CD4-positive, alpha-beta T cell (primary cell): Measurements from ENCODE around the gene LAMA3. TPM values are rescaled to one million over a fixed set of nuclear protein-coding genes. Genes with fewer than 3 reads are reported as not detected.

Source experiments
- ATAC-seq: fragments of 200-7000 bp; cut with Tn5 transposase; one replicate; pipeline ENCODE4 v1.10.0; 2022; ENCODE audit warnings: mild to moderate bottlenecking; ENCODE audit not compliant: poor library complexity
- CTCF ChIA-PET: fragments of 350-600 bp; sonication (Branson Sonifier 250); formaldehyde crosslinking; loops from one replicate; lab custom pipeline; 2021; ENCODE audit warnings: antibody characterized with exemption, inconsistent platforms; lab: Charles Lee
- POLR2A ChIA-PET: fragments of 350-600 bp; sonication (Branson Sonifier 250); formaldehyde crosslinking; loops from one replicate; lab custom pipeline; 2021; ENCODE audit warnings: antibody characterized with exemption, inconsistent platforms; lab: Charles Lee
- DNase-seq, 14 experiments: peaks; one replicate each; pipeline ENCODE4 v3.0.0-alpha.2; 2013 to 2020; ENCODE audit warnings: mixed read lengths in 2 of 14
- H3K27ac ChIP-seq, 2 donors: one replicate each; pipeline versions ENCODE4 v1.5.1 to v1.7.0; 2013; ENCODE audit warnings: low read length in 2 of 2, low read depth in 1 of 2, mild to moderate bottlenecking in 1 of 2
- H3K27me3 ChIP-seq, 2 experiments: 1 replicate in 1 of 2; 2 replicates in 1 of 2; pipeline versions ENCODE4 v1.6.1 to v1.7.0; 2013; ENCODE audit warnings: low read length in 2 of 2, control low read depth in 1 of 2, mild to moderate bottlenecking in 1 of 2, moderate library complexity in 1 of 2; ENCODE audit not compliant: insufficient read depth in 2 of 2, control insufficient read depth in 1 of 2
- H3K36me3 ChIP-seq: one replicate; pipeline ENCODE4 v1.6.1; 2013; ENCODE audit warnings: low read length, control low read depth; ENCODE audit not compliant: insufficient read depth
- H3K4me1 ChIP-seq: one replicate; pipeline ENCODE4 v1.6.1; 2013; ENCODE audit warnings: low read length, control low read depth; ENCODE audit not compliant: insufficient read depth
- H3K4me3 ChIP-seq: one replicate; pipeline ENCODE4 v1.5.1; 2013; ENCODE audit warnings: mild to moderate bottlenecking, low read length, moderate library complexity
- H3K9me3 ChIP-seq, 2 experiments: 1 replicate in 1 of 2; 2 replicates in 1 of 2; pipeline versions ENCODE4 v1.6.1 to v1.7.0; 2013; ENCODE audit warnings: low read length in 2 of 2, mild to moderate bottlenecking in 2 of 2, control low read depth in 1 of 2, moderate library complexity in 1 of 2; ENCODE audit not compliant: control insufficient read depth in 1 of 2, insufficient read depth in 1 of 2
- H3K27ac Mint-ChIP-seq: one replicate; pipeline ENCODE4 v1.8.0; 2020; ENCODE audit warnings: mixed read lengths
- H3K27me3 Mint-ChIP-seq: one replicate; pipeline ENCODE4 v1.8.0; 2021; ENCODE audit warnings: mixed read lengths
- H3K36me3 Mint-ChIP-seq: one replicate; pipeline ENCODE4 v1.8.0; 2021; ENCODE audit warnings: low read depth, mixed read lengths
- H3K4me1 Mint-ChIP-seq: one replicate; pipeline ENCODE4 v1.8.0; 2021; ENCODE audit warnings: low read depth, mixed read lengths
- H3K4me3 Mint-ChIP-seq: one replicate; pipeline ENCODE4 v1.8.0; 2020; ENCODE audit warnings: mild to moderate bottlenecking, mixed read lengths
- H3K9me3 Mint-ChIP-seq: one replicate; pipeline ENCODE4 v1.8.0; 2020; ENCODE audit warnings: mixed read lengths
- CTCF ChIP-seq: fragments of 200-600 bp; IDR thresholded peaks from one replicate; pipeline ENCODE4 v1.8.0; 2022; ENCODE audit warnings: antibody characterized with exemption, mild to moderate bottlenecking
- intact Hi-C, 2 experiments: fragments of 100-400 bp; cut with DNase I in 1 of 2; cut with micrococcal nuclease in 1 of 2; formaldehyde crosslinking; loops; one replicate each; pipeline versions ENCODE4 v1.15.1 to v1.9.0; 2023 to 2025; cut with DNase I, micrococcal nuclease
- total RNA-seq, 174 experiments: library from RNA in 2 of 174; stranded (reverse) in 2 of 174; gene quantifications; one replicate each; pipeline ENCODE4 v1.2.3 and lab custom pipeline; 2021 to 2026

The LAMA3 gene
- total RNA-seq, 2 experiments from 2014 or later, result 0.19 TPM; not detected in 1

GRCh38 chr18:23800902-23801301, 111.6 kb downstream of the LAMA3 start:
- TF ChIP-seq CTCF, result no peak
- Histone ChIP-seq H3K4me3 (no peak overlapping the region), H3K9me3 (peaks cover 0 to 5% of the 10 kb centered on the region in 2 experiments), H3K36me3 (no peaks in the 10 kb centered on the region), H3K27me3 (no peaks in the 10 kb centered on the region), H3K4me1 (no peaks in the 10 kb centered on the region), H3K27ac (no peak overlapping the region)
- no peaks in the 10 kb centered on the region for H3K36me3 Mint-ChIP-seq
- CTCF ChIA-PET, result interaction anchor here (1.3 kb wide), 1 partner anchor 11 kb away, joined by 4 read pairs; no protein-coding TSS in a partner anchor
- intact Hi-C loops, result no loop called here
- H3K27me3 Mint-ChIP-seq, result no peaks in the 10 kb centered on the region
- no peak overlapping the region for H3K27ac Mint-ChIP-seq
- DNase-seq (no peak), ATAC-seq (no peak)
- POLR2A ChIA-PET, result no interaction called here
- H3K4me3 Mint-ChIP-seq, result no peak overlapping the region
- no peaks in the 10 kb centered on the region for H3K4me1 Mint-ChIP-seq
- H3K9me3 Mint-ChIP-seq, result no peaks in the 10 kb centered on the region

DNA sequence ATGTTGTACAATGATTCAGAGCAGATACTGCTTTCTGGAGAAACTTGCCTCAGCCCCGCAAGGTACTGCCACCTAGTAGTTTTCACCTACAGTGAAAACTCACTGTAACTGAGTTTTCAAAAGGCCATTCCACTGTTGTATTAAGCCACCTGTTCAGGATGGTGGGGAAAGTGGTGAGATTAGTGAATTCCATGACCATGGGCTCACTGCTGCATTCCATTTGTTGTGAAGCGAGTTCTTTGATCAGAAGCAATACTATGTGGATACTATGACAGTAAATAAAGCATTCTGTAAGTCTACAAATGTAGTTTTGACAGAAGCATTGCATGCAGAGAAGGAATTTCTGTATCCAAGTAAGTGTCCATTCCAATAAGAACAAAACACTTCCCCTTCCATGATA, 113.6 kb downstream of the LAMA3 start:
- ATAC-seq, result no peak
- Histone ChIP-seq H3K27ac (no peak overlapping the region), H3K27me3 (no peaks in the 10 kb centered on the region), H3K4me3 (no peak overlapping the region), H3K4me1 (no peaks in the 10 kb centered on the region), H3K36me3 (no peaks in the 10 kb centered on the region), H3K9me3 (peaks cover 0 to 5% of the 10 kb centered on the region in 2 experiments)
- ChIA-PET POLR2A (no interaction called here), CTCF (no interaction called here)
- intact Hi-C loops, result no loop called here
- Mint-ChIP-seq H3K27ac (no peak overlapping the region), H3K36me3 (no peaks in the 10 kb centered on the region), H3K4me3 (no peak overlapping the region), H3K9me3 (no peaks in the 10 kb centered on the region), H3K27me3 (no peaks in the 10 kb centered on the region), H3K4me1 (no peaks in the 10 kb centered on the region)
- TF ChIP-seq CTCF, result no peak
- no peak for DNase-seq

- intact Hi-C loops, result no loop called here
- no peak for ATAC-seq
- H3K36me3 Mint-ChIP-seq, result no peaks in the 10 kb centered on the region
- DNase-seq, result no peak
- H3K4me1 Mint-ChIP-seq, result no peaks in the 10 kb centered on the region
- no peak overlapping the region for H3K4me3 Mint-ChIP-seq
- H3K27ac Mint-ChIP-seq, result no peak overlapping the region
- Histone ChIP-seq H3K27me3 (no peaks in the 10 kb centered on the region), H3K4me1 (no peaks in the 10 kb centered on the region), H3K4me3 (no peak overlapping the region), H3K27ac (no peak overlapping the region), H3K9me3 (no peaks in the 10 kb centered on the region), H3K36me3 (no peaks in the 10 kb centered on the region)
- H3K27me3 Mint-ChIP-seq, result no peaks in the 10 kb centered on the region
- ChIA-PET CTCF (no interaction called here), POLR2A (interaction anchor here (1.5 kb wide), 1 partner anchor 34 kb away, joined by 4 read pairs; no protein-coding TSS in a partner anchor)
- no peak for TF ChIP-seq CTCF
- H3K9me3 Mint-ChIP-seq, result no peaks in the 10 kb centered on the region
These were observed 114.5 kb downstream of the LAMA3 start for GRCh38 chr18:23803755-23804154.
